HG02678 (cell line): Measurements from ENCODE around the gene IL1RN.
"Not testable (repeated sequence)": the region's sequence is repeated elsewhere in the genome, so short reads cannot be mapped to it uniquely, and the experiment has no call there.

Experiments used
- ATAC-seq: cut with Tn5 transposase; IDR thresholded peaks from one replicate; pipeline ENCODE4 v1.9.1; 2021; ENCODE audit warnings: mild to moderate bottlenecking, moderate library complexity; ENCODE audit not compliant: unreplicated experiment

The IL1RN gene, protein sequence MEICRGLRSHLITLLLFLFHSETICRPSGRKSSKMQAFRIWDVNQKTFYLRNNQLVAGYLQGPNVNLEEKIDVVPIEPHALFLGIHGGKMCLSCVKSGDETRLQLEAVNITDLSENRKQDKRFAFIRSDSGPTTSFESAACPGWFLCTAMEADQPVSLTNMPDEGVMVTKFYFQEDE

DNA sequence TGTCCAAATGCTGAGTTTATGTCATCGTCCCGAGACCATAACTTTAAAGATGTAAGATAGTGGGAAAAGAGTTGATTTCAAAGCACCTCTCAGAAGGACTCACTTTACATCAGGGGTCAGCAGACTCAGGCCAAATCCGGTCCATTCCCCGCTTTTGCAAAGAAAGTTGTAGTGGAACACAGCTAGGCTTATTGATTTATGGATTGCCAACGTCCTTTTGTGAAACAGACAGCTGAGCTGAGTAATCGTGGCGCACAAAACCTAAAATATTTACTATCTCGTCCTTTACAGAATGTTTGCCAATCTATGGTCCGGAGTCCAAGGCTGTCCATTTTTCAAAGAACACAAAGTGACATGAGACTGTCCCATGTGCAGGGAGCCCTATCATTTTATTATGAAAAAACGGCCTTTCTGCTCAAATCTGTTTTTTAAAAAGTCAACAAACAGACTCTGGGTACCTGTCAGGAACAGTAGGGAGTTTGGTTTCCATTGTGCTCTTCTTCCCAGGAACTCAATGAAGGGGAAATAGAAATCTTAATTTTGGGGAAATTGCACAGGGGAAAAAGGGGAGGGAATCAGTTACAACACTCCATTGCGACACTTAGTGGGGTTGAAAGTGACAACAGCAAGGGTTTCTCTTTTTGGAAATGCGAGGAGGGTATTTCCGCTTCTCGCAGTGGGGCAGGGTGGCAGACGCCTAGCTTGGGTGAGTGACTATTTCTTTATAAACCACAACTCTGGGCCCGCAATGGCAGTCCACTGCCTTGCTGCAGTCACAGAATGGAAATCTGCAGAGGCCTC, at the start of gene IL1RN:
TSS of gene IL1RN (plus strand) at position 754 of the 801 bp plus-strand sequence. CDS start at position 781, 27 bp downstream.
- no peak for ATAC-seq

DNA sequence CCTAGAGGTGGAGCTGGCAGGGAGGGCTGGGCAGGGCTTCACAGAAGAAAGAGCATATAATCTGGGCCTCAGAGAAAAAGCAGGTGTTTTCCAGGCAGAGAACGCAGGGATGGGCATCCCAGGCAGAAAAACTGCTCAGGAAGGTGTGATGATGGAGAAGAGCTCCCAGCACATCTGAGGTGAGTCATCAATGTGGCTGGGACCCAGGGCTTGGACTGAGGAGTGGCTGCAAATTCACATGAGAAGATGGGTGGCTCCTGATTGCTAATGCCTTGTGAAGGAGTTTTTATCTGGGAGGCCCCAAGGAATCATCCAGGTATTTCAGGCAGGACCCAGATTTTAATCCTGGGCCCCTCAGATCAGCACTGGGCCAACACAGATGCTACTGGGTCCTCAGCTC, 49.5 kb upstream of the IL1RN start:
- no peak for ATAC-seq

DNA sequence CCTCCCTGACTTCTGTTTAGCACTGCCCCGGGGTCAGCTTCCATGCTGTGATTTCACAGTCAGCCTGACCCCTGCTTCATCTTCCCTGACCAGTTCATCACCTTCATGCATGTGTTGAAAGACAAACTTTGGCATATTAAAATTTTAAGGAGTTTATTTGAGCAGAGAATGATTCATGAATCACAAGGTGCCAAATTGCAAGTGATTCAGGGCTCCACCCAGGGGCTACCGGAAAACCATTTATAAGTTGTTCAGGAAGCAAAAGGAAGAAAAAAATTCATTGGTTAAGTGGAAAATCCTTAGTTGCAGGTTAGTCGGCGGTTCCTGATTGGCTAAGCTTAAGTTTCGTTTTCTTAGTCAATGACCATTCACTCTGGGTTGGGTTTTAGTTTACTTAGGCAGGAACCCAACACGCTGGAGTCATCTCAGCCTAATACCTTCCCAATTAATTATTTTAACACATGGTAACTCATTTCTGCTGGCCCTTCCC, 49.0 kb upstream of the IL1RN start:
- ATAC-seq, result no peak

DNA sequence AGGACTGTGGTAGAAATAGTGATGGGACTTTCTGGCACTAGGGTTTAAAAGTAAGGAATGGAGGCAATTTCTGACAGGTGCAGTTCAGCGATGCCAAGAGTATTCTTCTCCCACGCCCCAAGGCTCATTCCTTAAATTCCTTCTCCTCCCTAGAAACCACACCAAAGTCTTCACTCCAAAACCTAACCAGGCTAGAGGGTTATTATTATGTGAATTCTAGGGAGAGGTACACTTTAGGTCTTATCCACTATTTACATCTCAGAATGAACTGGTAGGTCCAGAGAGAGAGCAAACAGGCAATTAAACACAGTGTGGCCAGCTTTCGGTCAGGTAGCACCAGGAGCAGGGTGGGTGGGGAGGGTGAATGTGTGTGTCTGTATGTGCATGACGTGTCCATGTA, 48.3 kb upstream of the IL1RN start:
- no peak for ATAC-seq

DNA sequence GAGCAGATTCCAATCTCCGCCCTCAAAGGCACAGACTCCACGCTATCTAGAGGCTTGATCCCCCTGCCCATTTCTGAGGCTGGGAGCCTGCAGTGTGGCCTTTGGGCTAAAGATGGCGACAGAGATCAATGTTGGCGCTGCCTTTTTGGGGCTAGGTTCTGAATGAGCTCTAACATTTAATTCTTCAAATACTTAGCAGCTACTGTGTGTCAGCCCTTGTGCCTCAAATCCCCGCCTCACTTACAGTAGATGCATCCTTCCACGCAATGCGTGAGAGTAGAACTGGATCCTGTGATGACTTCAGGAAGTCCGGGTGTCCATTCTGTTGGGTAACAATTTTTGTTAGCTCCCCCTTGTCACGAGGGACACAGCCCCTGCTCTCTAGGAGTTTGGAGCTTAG, 47.3 kb upstream of the IL1RN start:
- ATAC-seq, result no peak

DNA sequence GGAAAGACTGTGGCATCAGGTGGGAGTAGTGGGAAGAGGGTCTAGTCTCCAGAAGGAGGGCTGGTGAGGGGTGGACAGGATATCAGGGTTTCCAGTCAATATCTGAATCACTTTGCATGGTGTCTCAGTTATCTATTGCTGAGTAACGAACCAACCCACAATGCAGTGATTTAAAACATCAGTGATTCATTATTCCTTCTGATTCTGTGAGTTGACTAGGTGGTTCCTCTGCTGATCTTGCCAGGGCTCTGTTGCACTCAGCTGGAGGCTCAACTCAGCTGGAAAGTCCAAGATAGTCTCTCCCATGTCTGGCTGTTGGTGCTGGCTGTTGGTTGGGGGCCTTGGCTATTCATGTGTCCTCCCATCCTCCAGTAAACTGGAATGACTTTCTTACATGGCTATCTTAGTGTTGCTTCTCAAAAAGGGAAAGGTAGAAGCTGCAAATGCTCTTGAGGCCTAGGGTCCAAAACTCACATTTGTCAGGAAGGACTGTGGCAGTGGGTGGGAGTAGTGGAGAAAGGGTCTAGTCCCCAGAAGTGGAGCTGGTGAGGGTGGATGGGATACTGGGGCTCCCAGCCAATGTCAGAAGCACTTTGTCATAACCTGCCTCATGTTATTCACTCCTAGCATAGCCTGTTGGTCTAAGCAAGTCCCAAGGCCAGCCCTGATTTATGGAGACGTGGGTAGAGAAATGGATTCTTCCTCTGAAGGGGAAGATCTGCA, 45.7 kb upstream of the IL1RN start:
- no peak for ATAC-seq

DNA sequence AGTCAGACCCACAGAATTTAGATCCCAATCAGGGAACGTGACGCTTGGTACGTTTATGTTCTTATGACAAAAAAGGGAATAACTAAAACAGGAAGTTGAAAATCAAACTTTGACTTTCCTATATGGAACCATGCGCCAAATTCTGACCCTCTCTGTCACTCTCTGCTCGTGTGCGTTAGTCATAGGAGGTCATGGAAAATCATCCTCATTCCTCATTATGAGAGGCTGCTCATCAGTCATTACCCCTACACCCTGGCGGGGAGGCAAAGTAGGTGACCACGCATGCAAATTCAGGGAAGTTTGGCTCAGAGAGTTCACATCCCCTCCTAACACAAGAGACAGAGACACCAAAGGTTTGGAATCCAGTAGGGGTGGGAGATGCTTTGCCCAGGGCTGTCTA, 44.1 kb upstream of the IL1RN start:
- ATAC-seq, result no peak

DNA sequence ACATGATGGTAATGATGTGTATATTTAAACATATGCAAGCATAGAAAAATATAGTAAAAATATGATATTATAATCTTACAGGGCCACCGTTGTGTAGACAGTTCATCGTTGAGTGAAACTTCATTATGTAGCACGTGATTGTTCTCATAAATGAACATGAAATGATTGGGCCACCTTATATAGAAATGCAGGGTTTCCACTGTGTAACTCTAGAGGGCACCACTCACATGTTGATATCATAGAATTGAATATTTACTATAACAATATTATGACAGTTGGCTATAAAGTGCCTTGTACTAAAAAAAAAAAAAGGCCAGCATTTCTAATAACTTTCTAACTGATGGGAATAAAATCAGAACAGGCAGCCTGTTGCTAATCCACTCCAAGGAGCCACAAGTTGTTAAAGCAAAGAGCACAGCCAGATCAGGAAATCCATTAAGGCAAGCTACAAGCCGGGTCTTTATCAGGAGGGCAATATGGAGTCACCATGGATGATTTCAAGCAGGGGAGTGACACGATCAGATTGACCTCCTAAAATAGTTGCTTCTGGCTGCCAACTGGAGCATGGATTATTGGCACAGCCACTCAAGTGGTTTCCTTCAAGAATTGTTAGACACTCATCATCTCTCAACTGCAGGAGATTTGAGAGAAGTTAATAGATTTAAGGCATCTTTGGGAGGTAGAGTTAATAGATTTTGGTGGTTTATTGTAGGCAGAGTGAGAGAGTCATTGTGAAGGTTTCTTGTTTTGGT, 43.0 kb upstream of the IL1RN start:
- no peak for ATAC-seq

DNA sequence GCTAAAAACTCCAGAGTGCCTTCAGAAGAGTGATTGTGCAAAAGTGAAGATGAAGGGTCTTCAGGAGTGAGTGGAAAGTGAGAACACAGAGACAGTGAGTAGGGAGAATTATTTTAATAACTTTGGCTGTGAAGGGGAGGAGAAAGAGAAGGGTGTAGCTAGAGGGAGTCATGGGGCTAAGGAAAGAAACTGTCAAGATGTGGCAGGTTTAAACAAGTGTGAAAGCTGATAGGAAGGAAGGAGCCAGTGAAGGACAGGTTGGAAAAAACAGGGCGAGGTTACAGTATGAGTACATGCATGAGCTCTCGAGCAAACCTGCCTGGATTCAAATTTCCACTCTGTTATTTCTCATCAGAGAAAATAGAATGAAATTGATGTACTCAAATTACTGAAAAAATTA, 41.9 kb upstream of the IL1RN start:
- ATAC-seq, result no peak

DNA sequence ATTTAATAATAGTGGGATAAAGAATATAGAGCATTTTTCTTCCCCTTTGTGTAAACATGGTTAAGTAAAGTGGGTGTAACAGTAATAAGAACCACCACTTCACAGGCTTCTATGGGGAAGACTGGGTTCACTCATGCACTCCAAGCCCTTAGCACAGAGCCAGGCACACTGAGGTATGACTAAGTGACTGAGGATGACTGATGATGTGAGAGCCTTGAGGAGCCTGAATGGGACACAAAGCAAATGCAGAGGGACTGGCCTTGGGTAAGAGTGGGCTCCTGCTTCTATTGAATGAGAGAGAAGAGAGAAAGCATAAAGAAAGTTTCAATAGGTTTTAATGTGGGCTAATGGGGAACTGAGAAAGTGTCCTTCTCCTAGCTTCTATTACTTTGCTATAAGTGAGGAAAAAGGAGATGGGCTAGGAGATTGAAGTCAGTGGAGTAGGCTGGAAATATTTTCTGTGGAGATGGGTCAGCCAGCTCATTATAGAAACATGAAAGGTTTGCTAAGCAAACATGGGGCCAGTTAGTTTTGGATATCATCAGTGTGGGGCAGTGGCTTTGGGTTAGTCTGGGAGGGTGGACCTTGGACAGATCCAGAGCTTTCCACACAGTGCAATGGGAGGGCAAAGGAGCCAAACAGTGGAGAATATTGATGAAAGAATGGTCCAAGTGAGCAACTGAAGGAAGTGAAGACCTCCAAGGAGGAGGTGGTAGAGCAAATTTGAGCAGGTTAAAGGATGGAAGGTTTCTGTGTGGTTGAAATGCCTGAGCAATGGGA, 39.0 kb upstream of the IL1RN start:
- no peak for ATAC-seq

DNA sequence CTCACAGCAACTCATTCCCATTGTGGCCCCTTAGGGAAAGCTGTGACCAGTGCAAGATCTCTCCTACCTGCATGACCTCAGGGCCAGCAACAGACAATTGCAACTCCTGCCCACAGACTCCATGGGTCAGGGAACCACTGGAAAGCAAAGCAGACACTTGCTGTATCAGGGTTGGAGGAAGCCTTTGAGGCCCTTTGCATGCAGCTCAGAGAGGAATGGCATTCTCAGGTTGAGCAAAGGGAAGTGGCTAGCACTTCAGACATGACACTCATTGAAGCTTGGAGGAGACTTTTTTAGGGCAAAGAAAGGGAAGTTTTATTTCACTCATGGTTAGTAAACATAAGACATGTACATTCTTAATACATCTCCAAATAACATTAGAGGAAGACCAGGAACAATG, 37.5 kb upstream of the IL1RN start:
- no peak for ATAC-seq

DNA sequence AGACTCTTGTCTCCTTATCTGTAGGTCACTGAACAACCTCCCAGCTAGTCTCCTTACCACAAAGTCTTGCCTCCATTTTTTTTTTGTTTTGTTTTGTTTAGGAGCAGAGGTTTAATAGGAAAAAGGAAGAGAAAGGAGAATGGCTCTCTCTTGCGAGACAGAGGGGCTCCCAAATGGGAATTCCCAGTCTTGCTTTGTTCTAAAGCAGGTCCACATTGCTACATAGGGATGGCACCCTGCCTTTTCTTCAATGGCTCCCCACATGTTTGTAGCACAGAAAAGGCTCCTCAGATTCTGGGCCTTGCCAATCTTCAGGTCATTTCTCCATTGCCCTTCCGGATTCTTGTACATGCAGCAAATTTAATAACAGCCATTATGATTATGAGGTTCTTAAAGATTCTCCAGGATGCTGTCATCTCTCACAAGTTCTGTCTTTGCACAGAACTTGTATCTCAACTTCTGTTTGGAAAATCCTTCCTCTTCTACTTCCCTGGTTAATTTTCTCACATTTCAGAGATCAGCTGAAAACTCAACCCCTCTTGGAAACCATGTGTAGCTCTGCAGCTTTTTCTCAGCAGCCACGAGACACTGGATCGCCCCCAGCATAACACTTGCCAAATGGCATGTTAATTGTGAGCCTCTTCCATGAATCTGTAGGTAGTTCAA, 36.0 kb upstream of the IL1RN start:
- no peak for ATAC-seq

DNA sequence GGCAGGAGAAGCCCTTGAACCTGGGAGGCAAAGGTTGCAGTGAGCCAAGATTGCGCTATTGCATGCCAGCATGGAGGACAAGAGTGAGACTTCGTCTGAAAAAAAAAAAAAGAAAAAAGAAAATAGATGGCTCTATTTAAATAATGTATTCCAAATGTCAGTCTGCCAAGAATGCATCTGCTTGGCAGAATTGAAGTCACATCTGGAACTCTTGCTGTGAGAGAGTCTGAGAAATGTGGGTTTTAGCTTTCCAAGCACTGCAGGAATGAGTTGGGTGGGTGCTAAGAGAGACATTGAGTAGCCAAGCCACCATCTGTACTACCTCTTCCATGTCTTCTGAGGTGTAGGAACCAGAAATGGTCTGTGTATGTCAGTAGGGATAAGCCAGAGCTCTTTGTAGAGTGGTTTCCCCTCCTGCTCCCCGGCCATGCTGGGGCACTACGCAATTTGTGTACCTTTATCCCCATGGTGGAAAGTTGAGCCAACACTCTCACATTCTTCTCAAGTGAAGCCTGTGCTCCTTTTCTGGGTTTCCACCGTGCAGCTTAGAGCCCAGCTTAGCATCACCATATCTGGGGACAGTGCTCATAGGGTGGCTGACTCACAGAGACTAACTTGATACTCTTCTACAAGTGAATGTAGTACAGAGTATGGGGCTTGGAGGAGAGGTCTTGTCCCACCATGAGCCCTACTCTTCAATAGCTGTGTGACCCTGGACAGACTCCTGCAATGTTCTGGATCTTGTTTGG, 34.4 kb upstream of the IL1RN start:
- ATAC-seq, result no peak

DNA sequence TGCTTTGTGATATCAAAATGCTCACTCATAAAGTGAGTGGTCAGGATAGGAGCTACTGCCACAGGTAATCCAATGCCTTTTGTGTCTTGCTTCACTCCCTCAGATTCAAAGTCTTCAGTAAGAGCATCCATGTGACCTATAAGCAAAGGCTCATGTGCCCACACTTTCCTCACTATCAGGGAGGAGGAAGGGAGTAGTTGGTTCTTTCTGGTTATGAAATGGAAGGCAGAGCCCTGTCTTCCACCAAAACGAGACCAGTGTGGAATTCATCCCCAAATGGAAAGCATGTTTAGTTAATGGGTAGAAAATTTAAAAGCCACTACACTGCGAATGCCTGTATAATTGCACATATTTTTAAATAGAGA, 33.8 kb upstream of the IL1RN start:
- ATAC-seq, result no peak

DNA sequence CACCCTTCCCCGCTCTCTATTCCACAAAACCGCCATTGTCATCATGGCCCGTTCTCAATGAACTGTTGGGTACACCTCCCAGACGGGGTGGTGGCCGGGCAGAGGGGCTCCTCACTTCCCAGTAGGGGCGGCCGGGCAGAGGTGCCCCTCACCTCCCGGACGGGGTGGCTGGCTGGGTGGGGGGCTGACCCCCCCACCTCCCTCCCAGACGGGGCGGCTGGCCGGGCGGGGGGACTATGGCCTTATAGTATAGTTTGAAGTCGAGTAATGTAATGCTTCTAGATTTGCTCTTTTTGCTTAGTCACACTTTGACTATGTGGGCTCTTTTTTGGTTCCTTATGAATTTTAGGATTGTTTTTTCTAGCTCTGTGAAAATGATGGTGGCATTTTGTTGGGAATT, 31.1 kb upstream of the IL1RN start:
- ATAC-seq, result not testable (repeated sequence)

DNA sequence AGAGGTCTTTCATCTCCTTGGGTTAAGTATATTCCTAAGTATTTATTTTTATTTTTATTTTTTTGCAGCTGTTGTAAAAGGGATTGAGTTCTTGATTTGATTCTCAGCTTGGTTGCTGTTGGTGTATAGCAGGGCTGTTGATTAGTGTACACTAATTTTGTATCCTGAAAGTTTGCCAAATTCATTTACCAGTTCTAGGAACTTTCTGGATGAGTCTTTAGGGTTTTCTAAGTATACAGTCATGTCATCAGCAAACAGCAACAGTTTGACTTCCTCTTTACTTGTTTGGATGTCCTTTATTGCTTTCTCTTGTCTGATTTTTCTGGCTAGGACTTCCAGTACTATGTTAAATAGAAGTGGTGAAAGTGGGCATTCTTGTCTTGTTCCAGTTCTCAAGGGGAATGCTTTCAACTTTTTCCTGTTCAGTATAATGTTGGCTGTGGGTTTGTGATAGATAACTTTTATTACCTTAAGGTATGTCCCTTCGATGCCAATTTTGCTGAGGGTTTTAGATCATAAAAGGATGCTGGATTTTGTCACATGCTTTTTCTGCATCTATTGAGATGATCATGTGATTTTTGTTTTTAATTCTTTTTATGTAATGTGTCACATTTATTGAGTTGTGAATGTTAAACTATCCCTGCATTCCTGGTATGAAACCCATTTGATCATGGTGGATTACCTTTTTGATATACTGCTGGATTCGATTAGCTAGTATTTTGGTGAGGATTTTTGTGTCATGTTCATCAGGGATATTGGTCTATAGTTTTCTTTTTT, 30.4 kb upstream of the IL1RN start:
- not testable (repeated sequence) for ATAC-seq

DNA sequence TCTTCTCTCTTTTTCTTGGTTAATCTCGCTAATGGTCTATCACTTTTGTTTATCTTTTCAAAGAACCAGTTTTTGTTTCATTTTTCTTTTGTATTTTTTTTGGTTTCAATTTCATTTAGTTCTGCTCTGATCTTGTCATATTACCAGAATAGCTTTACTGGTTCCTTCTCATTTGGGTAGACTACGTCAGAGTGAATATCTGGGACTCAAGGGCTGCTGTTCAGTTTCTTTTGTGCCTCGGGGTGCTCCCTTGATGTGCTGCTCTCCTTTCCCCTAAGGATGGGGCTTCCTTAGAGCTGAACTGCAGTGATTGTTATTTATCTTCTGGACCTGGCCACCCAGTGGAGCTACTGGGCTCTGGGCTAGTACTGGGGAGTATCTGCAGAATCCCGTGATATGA, 29.4 kb upstream of the IL1RN start:
- ATAC-seq, result no peak

DNA sequence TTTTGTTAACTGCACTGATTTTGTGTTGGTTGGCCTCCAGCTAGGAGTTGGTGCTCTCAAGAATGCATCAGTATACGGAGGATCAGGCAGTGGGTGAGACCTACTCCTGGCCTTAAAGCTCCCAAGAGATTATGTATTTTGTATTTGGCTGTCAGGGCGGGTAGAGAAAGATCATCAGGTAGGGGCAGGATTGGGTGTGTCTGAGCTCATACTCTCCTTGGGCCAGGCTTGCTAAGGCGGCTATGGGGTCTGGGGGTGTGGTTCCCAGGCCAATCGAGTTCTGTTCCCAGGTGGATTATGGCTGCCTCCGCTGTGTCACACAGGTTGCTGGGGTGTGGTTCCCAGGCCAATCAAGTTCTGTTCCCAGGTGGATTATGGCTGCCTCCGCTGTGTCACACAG, 28.9 kb upstream of the IL1RN start:
- ATAC-seq, result no peak
